Measurements from ENCODE around the gene CEP97. TPM values are rescaled to one million over a fixed set of nuclear protein-coding genes. Genes with fewer than 3 reads are reported as not detected.

Gene CEP97
- total RNA-seq, 1 experiment from 2014 or later: 12.0 TPM

GRCh38 chr3:101676765-101677435 is 47.5 kb upstream of the CEP97 start, which contains the start of gene ZBTB11 (continued):
- TF ChIP-seq PREB (CRISPR knock-in tag; IDR thresholded peaks at IDR 0.05; ENCODE audit: borderline replicate concordance): no peak
- TF ChIP-seq TCF7 (CRISPR knock-in tag; IDR thresholded peaks at IDR 0.05; ENCODE audit: low read depth): no peak; the same call in 1 of the 2 replicates
- TF ChIP-seq E2F1 (CRISPR knock-in tag; IDR thresholded peaks at IDR 0.05): no peak
- no peak for TF ChIP-seq ZNF512 (CRISPR knock-in tag; IDR thresholded peaks at IDR 0.05; ENCODE audit: borderline replicate concordance)
- TF ChIP-seq NR3C1 (CRISPR knock-in tag; conservative IDR thresholded peaks at IDR 0.05; ENCODE audit: low read depth): no peak
- TF ChIP-seq CTCF (IDR thresholded peaks at IDR 0.05): no peak
- TF ChIP-seq CREB1 (CRISPR knock-in tag; IDR thresholded peaks at IDR 0.05): peak; percentile 3; the same call in 1 of the 2 replicates
- TF ChIP-seq ETV6 (CRISPR knock-in tag; IDR thresholded peaks at IDR 0.05): peak; percentile 30; the same call in 1 of the 2 replicates
- no peak for TF ChIP-seq ZNF281 (CRISPR knock-in tag; IDR thresholded peaks at IDR 0.05)
- TF ChIP-seq MXD4 (CRISPR knock-in tag; IDR thresholded peaks at IDR 0.05; ENCODE audit: borderline replicate concordance): no peak
- TF ChIP-seq JUN (CRISPR knock-in tag; IDR thresholded peaks at IDR 0.05): no peak
- no peak for TF ChIP-seq MYBL2 (CRISPR knock-in tag; IDR thresholded peaks at IDR 0.05)
- TF ChIP-seq RORB (CRISPR knock-in tag; IDR thresholded peaks at IDR 0.05): no peak
- no peak for TF ChIP-seq SMAD3 (CRISPR knock-in tag; IDR thresholded peaks at IDR 0.05; ENCODE audit: borderline replicate concordance)
- TF ChIP-seq FOXP1 (CRISPR knock-in tag; IDR thresholded peaks at IDR 0.05; ENCODE audit: borderline replicate concordance): no peak; the same call in 1 of the 2 replicates
- peak; percentile 82; the same call in 1 of the 2 replicates for TF ChIP-seq FOXP4 (CRISPR knock-in tag; IDR thresholded peaks at IDR 0.05)
- TF ChIP-seq ZNF425 (CRISPR knock-in tag; conservative IDR thresholded peaks at IDR 0.05): no peak
- TF ChIP-seq NFYB (CRISPR knock-in tag; conservative IDR thresholded peaks at IDR 0.05; ENCODE audit: low read depth): peak; percentile 84
- no peak for TF ChIP-seq ZNF396 (CRISPR knock-in tag; IDR thresholded peaks at IDR 0.05; ENCODE audit: borderline replicate concordance)
- TF ChIP-seq NR1H2 (CRISPR knock-in tag; IDR thresholded peaks at IDR 0.05): no peak
- 0 out of 2 replicates have a peak, but pooled peaks have one; percentile 22 for TF ChIP-seq SMAD4 (CRISPR knock-in tag; IDR thresholded peaks at IDR 0.05)
- TF ChIP-seq EMX1 (CRISPR knock-in tag; IDR thresholded peaks at IDR 0.05): no peak
- no peak for TF ChIP-seq NFE2L1 (CRISPR knock-in tag; IDR thresholded peaks at IDR 0.05)
- peak; percentile 92 for TF ChIP-seq TEAD1 (CRISPR knock-in tag; IDR thresholded peaks at IDR 0.05)
- no peak for TF ChIP-seq PRRX2 (CRISPR knock-in tag; IDR thresholded peaks at IDR 0.05)

Data from WTC11 (cell line).